Activated T-cell treated with anti-CD3 and anti-CD28 coated beads, Interleukin-2, amount 50 U/mL, for 24 hours (primary cell): ENCODE data around the gene RCC1.
"Not testable (repeated sequence)": the region's sequence is repeated elsewhere in the genome, so short reads cannot be mapped to it uniquely, and the experiment has no call there.

Experiments
- DNase-seq: peaks from one replicate; pipeline ENCODE4 v3.0.0-alpha.2; 2020
- H3K27ac Mint-ChIP-seq: 2 replicates; pipeline ENCODE4 v1.8.0; 2020; ENCODE audit warnings: mild to moderate bottlenecking, mixed read lengths
- H3K27me3 Mint-ChIP-seq: 2 replicates; pipeline ENCODE4 v1.8.0; 2020; ENCODE audit warnings: mixed read lengths
- H3K36me3 Mint-ChIP-seq: 2 replicates; pipeline ENCODE4 v1.8.0; 2020; ENCODE audit warnings: low read depth, mixed read lengths
- H3K4me1 Mint-ChIP-seq: 2 replicates; pipeline ENCODE4 v1.8.0; 2020; ENCODE audit warnings: low read depth, mixed read lengths
- H3K4me3 Mint-ChIP-seq: 2 replicates; pipeline ENCODE4 v1.8.0; 2020; ENCODE audit warnings: mild to moderate bottlenecking, moderate library complexity, mixed read lengths
- H3K9me3 Mint-ChIP-seq: 2 replicates; pipeline ENCODE4 v1.8.0; 2020; ENCODE audit warnings: mixed read lengths

Gene RCC1

DNA sequence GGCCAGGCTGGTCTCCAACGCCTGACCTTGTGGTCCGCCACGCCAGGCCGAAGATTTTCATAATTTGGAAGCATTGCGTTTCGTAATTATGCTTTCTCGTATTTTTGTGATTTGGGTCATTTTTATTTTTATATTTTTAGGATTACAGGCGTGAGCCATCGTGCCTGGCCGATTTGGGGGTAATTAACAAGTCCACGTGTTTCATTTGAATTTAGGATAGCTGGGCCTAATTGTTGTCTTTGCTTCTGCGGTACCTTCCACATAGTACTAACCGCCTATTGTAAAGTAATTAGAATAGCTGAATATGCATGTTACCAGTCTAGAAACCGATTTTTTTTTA lies 1.0 kb downstream of the RCC1 start:
- H3K9me3 Mint-ChIP-seq: no peaks in the 10 kb centered on the region
- no peak for DNase-seq
- H3K27me3 Mint-ChIP-seq: peaks cover 2% of the 10 kb centered on the region
- peak overlapping the region; percentile 96 for H3K4me3 Mint-ChIP-seq
- peak overlapping the region; percentile 100 for H3K27ac Mint-ChIP-seq
- H3K36me3 Mint-ChIP-seq: peaks cover 68% of the 10 kb centered on the region
- peaks cover 33% of the 10 kb centered on the region for H3K4me1 Mint-ChIP-seq

DNA sequence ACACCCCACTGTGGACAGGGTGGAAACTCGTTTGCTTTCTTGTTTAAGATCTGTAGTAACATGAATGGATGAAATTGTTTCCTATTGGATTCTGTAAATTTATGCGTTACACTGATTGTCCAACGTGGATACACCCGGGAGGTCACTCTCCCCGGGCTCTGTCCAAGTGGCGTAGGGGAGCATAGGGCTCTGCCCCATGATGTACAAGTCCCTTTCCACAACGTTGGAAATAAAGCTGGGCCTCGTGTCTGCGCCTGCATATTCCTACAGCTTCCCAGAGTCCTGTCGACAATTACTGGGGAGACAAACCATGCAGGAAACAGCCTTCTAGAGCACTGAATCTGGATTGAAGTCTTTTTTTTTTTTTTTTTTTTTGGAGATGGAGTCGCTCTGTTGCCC lies 1.4 kb downstream of the RCC1 start:
- Mint-ChIP-seq H3K27me3 (peaks cover 2% of the 10 kb centered on the region), H3K4me3 (peak overlapping the region; percentile 96), H3K27ac (peak overlapping the region; percentile 100), H3K9me3 (no peaks in the 10 kb centered on the region), H3K4me1 (peaks cover 36% of the 10 kb centered on the region), H3K36me3 (peaks cover 72% of the 10 kb centered on the region)
- peak; percentile 77 for DNase-seq

DNA sequence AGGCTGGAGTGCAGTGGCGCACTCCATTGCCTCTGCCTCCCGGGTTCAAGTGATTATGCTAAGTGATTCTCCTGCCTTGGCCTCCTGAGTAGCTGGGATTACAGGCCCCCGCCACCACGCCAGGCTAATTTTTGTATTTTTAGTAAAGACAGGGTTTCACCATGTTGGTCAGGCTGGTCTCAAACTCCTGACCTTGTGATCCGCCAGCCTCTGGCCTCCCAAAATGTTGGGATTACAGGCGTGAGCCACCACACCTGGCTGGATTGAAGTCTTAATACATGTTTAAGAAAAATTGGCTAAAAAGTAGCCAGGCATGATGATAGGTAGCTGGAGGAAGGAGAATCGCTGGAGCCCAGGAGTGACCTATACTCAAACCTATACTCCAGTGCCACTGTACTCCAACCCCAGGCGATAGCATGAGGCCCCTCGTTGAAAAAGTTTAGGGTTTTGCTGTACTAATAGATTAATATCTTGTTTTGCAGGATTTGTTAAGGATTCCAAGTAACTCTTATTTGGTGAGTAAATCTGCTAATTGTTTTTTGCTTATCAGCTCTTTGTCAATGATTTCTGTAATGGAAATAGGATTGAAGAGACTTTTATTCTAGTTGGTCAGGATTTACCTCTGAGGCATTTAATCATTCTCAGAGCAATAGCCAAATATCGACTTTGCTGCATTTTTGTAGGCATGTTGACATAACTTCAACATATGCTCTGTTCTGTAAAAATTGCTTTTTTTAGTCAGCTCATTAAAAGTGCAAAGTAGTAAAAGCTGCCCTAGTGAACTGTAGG lies 2.0 kb downstream of the RCC1 start:
- peak overlapping the region; percentile 100 for H3K27ac Mint-ChIP-seq
- DNase-seq: peak; percentile 74
- H3K27me3 Mint-ChIP-seq: peaks cover 2% of the 10 kb centered on the region
- peaks cover 78% of the 10 kb centered on the region for H3K36me3 Mint-ChIP-seq
- H3K4me1 Mint-ChIP-seq: peaks cover 39% of the 10 kb centered on the region
- no peaks in the 10 kb centered on the region for H3K9me3 Mint-ChIP-seq
- H3K4me3 Mint-ChIP-seq: peak overlapping the region; percentile 96

DNA sequence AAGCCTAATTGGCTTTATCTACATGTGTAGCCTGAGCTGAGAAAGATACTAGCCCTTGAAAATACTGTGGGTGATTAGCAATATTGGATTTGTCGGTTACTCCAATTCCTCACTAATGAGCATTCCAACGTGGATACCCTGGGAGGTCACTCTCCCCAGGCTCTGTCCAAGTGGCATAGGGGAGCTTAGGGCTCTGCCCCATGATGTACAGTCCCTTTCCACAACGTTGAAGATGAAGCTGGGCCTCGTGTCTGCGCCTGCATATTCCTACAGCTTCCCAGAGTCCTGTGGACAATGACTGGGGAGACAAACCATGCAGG lies 2.6 kb downstream of the RCC1 start:
- peak overlapping the region; percentile 96 for H3K4me3 Mint-ChIP-seq
- H3K36me3 Mint-ChIP-seq: peaks cover 82% of the 10 kb centered on the region
- H3K9me3 Mint-ChIP-seq: no peaks in the 10 kb centered on the region
- H3K4me1 Mint-ChIP-seq: peaks cover 39% of the 10 kb centered on the region
- peak; percentile 70 for DNase-seq
- H3K27ac Mint-ChIP-seq: peak overlapping the region; percentile 100
- H3K27me3 Mint-ChIP-seq: peaks cover 2% of the 10 kb centered on the region

DNA sequence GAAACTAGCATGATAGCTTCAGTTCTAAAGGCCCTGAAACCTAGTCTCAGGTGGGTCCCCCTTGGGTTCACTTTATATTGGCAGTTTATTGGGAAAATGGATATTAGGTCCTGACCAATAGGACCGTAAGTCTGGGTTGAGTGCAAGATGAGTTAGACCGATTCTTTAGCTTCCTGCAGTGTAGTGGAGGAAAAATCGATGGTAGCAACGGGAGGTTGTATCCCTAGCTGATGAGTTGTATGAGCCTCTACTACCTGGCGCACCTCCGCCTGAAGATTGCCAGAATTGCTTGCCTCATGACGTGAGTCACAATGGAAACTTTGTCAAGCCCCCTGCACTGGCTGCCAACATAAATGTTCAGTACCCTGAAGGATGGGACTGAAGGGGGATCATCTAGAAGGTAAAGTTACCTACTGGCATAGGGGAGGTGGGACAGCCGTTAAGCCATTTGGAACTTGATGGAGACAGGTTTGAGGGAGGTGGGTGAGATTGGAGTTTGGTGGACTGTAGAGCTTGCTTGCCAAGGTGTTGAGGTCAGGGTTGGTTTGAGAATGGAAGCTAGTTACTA lies 3.9 kb downstream of the RCC1 start:
- H3K9me3 Mint-ChIP-seq: no peaks in the 10 kb centered on the region
- DNase-seq: peak; percentile 72
- H3K27ac Mint-ChIP-seq: peak overlapping the region; percentile 100
- H3K27me3 Mint-ChIP-seq: peaks cover 2% of the 10 kb centered on the region
- peaks cover 39% of the 10 kb centered on the region for H3K4me1 Mint-ChIP-seq
- peak overlapping the region; percentile 96 for H3K4me3 Mint-ChIP-seq
- peaks cover 90% of the 10 kb centered on the region for H3K36me3 Mint-ChIP-seq

DNA sequence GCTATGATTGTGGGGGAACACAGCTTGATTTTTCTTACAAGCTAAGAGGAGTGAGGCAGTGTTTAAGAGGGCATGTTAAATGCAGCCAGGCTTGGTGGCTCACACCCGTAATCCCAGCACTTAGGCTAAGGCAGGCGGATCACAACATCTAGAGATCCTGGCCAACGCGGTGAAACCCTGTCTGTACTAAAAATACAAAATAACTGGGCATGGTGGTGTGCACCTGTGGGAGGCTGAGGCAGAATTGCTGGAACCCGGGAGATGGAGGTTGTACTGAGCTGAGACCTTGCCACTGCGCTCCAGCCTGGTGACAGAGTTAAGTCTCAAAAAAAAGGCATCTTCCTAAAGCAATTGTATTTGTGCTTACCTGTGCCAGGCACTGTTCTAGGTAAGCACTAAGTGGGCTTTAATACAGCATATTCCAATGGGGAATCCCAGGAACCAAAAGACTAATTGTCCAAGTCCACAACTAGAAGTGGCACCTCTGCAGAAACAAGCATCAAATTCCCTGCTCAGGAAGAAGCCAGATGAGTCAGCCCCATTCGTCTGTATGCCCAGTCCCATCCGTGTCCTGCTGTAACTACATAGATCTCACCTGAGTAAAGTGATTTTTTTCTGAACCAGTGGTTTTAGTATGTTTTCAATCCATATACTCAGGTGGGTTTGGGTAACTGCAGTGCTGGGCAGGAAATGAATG lies 4.6 kb downstream of the RCC1 start:
- Mint-ChIP-seq H3K36me3 (peaks cover 87% of the 10 kb centered on the region), H3K4me1 (peaks cover 37% of the 10 kb centered on the region), H3K4me3 (peak overlapping the region; percentile 96), H3K9me3 (no peaks in the 10 kb centered on the region), H3K27me3 (peaks cover 2% of the 10 kb centered on the region), H3K27ac (peak overlapping the region; percentile 100)
- peak; percentile 74 for DNase-seq

DNA sequence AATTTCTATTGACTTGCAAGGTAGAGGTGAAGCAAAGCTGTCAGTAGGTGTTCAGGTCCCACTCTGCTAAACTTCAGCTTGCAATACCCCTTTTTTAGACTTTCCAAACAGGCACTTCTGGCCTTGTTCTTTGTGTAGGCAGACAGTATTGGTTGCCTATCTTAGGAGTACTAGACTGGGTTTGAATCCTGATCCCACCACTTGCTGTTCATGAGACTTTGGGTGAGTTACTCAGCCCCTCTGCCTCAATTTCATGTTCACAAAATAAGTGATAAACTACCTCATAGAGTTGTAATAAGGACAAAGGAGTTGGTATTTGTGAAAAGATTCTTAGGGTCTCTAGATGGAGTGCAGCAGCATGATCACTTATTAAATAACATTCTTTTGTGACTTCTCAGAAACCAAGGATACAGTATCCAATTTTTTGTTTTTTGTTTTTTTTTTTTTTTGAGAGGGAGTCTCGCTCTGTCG lies 5.2 kb downstream of the RCC1 start:
- no peak for DNase-seq
- Mint-ChIP-seq H3K9me3 (no peaks in the 10 kb centered on the region), H3K4me3 (peak overlapping the region; percentile 96), H3K27ac (peak overlapping the region; percentile 100), H3K4me1 (peaks cover 33% of the 10 kb centered on the region), H3K27me3 (no peaks in the 10 kb centered on the region), H3K36me3 (peaks cover 82% of the 10 kb centered on the region)

DNA sequence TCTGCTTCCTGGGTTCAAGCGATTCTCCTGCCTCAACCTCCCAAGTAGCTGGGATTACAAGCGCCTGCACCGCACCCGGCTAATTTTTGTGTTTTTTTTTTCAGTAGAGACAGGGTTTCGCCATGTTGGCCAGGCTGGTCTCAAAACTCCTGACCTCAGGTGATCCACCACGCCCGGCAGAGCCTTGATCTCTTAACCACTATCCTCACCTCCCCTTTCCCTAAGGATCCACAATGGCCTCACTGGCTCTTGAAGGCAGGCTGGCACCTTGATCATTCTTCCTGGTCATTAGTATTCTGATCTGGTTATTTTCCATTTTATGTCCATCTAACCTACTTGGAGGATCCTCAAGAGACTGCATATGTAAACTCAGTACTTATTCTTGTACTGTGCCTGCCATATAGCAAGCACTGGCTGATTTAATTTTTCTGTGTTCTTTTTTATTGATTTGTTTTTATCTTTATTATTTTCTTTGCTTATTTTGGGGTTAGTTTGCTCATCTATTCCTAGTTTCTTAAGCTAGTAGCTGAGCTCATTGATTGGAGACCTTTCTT lies 6.3 kb downstream of the RCC1 start:
- Mint-ChIP-seq H3K36me3 (peaks cover 70% of the 10 kb centered on the region), H3K27me3 (no peaks in the 10 kb centered on the region), H3K27ac (peak overlapping the region; percentile 100), H3K9me3 (no peaks in the 10 kb centered on the region), H3K4me3 (peak overlapping the region; percentile 96), H3K4me1 (peaks cover 39% of the 10 kb centered on the region)
- DNase-seq: peak; percentile 58

DNA sequence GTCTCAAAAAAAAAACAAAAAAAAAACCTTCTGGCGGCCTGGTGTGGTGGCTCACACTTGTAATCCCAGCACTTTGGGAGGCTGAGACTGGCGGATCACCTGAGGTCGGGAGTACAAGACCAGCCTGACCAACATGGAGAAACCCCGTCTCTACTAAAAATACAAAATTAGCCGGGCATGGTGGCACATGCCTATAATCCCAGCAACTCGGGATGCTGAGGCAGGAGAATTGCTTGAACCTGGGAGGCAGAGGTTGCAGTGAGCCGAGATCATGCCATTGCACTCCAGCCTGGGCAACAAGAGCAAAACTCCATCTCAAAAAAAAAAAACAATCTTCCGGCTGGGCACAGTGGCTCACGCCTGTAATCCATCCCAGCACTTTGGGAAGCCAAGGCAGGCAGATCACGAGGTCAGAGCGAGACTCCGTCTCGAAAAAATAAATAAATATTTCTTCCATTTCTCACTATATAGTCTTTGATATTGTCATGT lies 8.6 kb downstream of the RCC1 start:
- peaks cover 60% of the 10 kb centered on the region for H3K36me3 Mint-ChIP-seq

DNA sequence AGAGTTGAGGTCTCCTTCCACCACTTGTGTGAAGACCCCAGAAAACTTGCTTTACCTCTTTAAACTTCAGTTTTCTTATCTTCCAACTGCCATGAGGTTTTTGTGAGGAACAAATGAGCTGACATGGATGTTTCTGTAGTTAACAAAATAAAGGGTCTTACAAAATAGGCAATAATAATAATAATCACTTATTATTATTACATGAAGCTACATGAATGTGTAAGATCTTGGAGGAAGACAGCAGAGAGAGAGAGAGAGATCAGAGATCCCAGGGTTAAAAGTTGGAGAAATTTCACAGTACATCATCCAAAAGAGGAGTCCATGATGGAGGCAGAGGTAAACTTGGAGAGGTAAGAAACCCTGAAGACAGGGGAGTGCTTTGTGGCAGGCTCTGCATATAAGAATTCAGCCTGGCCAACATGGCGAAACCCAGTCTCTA lies 10.7 kb downstream of the RCC1 start:
- no peak for DNase-seq
- no peaks in the 10 kb centered on the region for H3K9me3 Mint-ChIP-seq
- H3K4me1 Mint-ChIP-seq: peaks cover 45% of the 10 kb centered on the region
- H3K4me3 Mint-ChIP-seq: peak overlapping the region; percentile 83
- H3K36me3 Mint-ChIP-seq: peaks cover 57% of the 10 kb centered on the region
- peak overlapping the region; percentile 95 for H3K27ac Mint-ChIP-seq
- H3K27me3 Mint-ChIP-seq: no peaks in the 10 kb centered on the region

More for the DNA sequence above, 8.6 kb downstream of the RCC1 start:
- peak overlapping the region; percentile 96 for H3K4me3 Mint-ChIP-seq
- not testable (repeated sequence) for H3K27me3 Mint-ChIP-seq, H3K9me3 Mint-ChIP-seq
- peak; percentile 60 for DNase-seq
- peaks cover 47% of the 10 kb centered on the region for H3K4me1 Mint-ChIP-seq
- H3K27ac Mint-ChIP-seq: peak overlapping the region; percentile 100

DNA sequence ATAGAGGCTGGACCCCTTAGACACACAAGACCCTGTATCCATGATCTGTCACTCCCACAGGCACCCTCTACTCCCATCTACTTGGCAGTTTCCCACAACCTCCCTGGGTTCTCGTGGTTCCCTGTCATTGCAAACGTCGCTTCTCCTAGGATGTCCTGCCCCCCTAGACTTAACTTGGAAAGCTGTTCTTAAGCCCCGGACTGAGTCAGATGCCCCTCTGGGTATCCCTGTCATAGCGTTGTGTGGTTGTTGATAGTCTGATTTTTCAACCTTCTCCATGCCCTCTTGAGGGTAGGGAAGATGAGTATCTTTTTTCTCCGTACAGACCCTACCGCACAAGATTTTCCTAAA lies 11.8 kb downstream of the RCC1 start:
- peak; percentile 49 for DNase-seq
- no peaks in the 10 kb centered on the region for H3K9me3 Mint-ChIP-seq
- peak overlapping the region; percentile 95 for H3K27ac Mint-ChIP-seq
- H3K36me3 Mint-ChIP-seq: peaks cover 57% of the 10 kb centered on the region
- no peaks in the 10 kb centered on the region for H3K27me3 Mint-ChIP-seq
- H3K4me1 Mint-ChIP-seq: peaks cover 47% of the 10 kb centered on the region
- H3K4me3 Mint-ChIP-seq: peak overlapping the region; percentile 83

DNA sequence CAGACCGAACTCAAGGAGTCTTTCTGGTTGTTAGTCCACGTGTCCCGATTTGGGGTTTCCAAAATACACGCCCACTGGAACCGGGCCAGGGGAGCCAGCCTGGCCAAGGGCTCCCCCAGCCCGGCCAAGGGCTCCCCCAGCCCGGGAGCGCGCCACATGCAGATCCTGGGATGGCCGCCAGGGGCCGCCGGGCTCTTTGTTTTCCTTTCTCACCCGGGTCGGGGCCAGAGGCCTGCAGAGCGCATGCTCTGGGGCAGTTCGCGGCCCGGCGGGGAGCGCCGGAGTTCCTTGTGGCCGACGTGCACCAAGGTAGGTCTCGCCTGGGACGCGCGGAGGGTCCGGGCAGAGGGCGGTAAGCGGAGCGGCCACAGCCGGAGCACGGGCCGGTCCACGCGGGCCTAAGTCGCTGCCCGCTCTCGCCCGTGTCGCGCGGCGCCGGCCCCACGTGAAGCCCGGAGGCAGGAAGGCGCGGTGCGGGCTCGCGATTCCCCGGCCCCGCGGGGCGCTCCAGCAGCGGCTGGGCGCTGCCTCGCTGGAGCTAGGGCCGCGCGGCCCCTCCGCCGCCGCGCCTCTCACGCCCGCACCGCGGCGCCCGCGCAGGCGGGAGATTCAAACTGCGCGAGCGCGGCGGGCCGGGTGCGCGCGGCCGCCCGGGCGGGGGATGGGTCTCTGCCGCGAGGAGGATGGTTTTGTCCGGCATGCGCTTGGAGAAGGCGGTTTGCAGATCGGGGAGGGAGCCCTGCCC lies 12.3 kb downstream of the RCC1 start:
- DNase-seq: peak; percentile 95
- peak overlapping the region; percentile 90 for H3K4me3 Mint-ChIP-seq
- H3K27ac Mint-ChIP-seq: peak overlapping the region; percentile 99
- peaks cover 56% of the 10 kb centered on the region for H3K36me3 Mint-ChIP-seq
- H3K4me1 Mint-ChIP-seq: peaks cover 48% of the 10 kb centered on the region
- H3K27me3 Mint-ChIP-seq: no peaks in the 10 kb centered on the region
- no peaks in the 10 kb centered on the region for H3K9me3 Mint-ChIP-seq

DNA sequence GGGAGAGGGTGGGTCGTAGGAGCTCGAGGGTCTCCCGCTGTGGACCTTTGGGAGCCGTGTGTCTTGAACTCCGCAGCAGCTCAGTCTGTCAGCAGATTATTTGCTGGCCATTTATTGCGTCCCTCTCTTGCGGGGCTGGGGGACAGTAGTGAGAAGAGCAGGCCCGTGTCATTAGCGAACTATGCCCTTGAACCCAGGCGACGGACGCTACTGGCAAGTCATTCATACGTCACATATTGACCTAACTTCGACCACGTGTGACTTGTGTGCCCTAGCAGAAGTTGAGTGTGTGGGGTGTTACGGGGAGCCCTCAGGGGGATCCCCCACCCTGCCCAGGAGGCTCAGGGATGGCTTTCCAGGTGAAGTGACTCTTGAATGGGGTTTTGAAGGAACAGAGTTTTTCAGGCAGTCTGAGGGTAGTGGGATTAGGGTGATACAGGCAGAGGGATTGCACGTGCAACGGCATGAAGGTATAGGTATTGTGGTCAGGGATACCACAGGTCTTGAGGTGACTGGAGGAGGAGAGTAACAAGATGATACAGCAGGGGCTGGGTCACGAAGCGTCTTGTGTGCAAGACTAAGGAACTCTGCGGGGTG lies 13.0 kb downstream of the RCC1 start:
- Mint-ChIP-seq H3K4me3 (peak overlapping the region; percentile 90), H3K9me3 (no peaks in the 10 kb centered on the region), H3K27me3 (no peaks in the 10 kb centered on the region), H3K27ac (peak overlapping the region; percentile 99), H3K4me1 (peaks cover 48% of the 10 kb centered on the region), H3K36me3 (peaks cover 58% of the 10 kb centered on the region)
- peak; percentile 76 for DNase-seq
